Fibroblast of the aortic adventitia (primary cell): Measurements from ENCODE around the gene DPM2. TPM values are rescaled to one million over a fixed set of nuclear protein-coding genes. Genes with fewer than 3 reads are reported as not detected.

Experiments used
- DNase-seq: peaks from one replicate; pipeline ENCODE4 v3.0.0-alpha.2; 2010; ENCODE audit warnings: low read depth
- H3K4me3 ChIP-seq: 2 replicates; pipeline ENCODE4 v1.5.1; 2011; ENCODE audit warnings: low read depth, mild to moderate bottlenecking, control low read depth, low read length, moderate library complexity
- CTCF ChIP-seq: IDR thresholded peaks from 2 replicates; pipeline ENCODE4 v1.5.1; 2011; ENCODE audit warnings: mild to moderate bottlenecking, low read length, control low read depth, inconsistent platforms; ENCODE audit not compliant: insufficient read depth
- total RNA-seq: library from RNA; depleted of rRNA; stranded (reverse); fragments of >200 nt; gene quantifications from 2 replicates; pipeline ENCODE4 v1.2.3, GENCODE V29; 2012; ENCODE audit warnings: low replicate concordance

The DPM2 gene
- total RNA-seq, 1 donor, result 19.9 TPM

GRCh38 chr9:127962278-127962677, 24.6 kb upstream of the DPM2 start:
- no peak for TF ChIP-seq CTCF
- H3K4me3 ChIP-seq, result no peak overlapping the region
- no peak for DNase-seq

DNA sequence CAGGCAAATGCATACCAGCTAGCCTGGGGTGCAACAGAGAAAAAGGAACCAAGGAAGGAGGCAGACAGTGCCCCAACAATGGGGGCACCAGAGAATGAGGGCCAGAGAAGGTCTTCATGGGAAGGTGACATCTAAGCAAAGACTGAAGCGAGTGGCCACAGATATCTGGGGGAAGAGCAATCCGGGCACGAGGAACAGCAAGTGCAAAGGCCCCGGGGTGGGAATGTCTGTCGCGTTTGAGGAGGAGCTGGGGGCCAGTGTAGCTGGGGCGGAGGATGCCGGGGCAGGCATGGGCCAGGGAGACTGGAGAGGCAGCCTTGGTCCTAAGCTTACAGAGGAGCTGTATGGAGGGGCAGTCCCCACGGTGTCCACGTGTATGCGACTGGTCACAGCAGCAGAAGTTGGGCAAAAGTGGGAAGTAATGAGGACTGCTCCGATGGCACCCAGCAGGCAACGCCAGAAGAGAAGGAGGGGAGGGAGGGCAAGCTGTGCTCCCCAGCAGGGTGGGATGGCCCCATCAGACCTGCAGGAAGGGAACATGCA, 24.0 kb upstream of the DPM2 start:
- no peak for TF ChIP-seq CTCF
- no peak for DNase-seq

GRCh38 chr9:127961155-127961490, 23.5 kb upstream of the DPM2 start:
- H3K4me3 ChIP-seq, result no peak overlapping the region
- DNase-seq, result no peak
- TF ChIP-seq CTCF, result no peak

More for the DNA sequence above, 24.0 kb upstream of the DPM2 start:
- H3K4me3 ChIP-seq, result no peak overlapping the region

DNA sequence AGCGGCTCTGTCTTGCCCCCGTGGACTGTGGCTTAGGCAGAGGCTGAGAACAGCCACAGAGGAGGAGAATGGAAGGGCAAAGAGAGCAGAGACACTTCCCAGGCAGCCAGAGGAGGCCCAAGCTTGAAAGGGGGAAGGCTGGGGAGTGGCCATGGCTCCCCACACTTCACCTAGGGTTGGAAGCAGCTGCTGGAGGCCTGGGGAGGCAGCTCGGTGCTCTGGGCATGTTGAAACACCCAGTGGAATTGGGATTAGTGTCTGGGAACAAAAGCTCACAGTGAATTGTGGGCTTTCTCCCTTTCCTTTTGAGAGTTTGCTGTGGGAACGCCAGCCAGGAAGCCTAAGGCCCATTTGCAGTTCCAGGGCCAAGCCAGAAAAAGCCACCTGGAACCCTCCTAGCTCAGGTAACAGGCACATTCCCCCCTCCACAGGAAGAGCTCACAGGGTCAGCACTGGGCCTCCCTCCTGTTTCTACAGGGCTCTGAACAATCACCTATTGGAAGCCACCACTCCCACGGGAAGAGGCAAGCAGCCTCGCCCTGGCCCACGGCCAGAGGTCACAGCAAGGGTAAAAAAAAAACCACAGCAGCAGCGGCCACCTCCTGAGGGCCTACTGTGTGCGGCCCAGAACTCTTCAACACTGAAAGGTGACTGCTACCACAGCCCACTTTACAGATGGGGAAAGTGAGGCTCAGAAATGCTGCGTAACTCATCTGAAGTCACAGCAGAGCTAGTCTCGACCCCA, 22.9 kb upstream of the DPM2 start:
- no peak for DNase-seq
- no peak for TF ChIP-seq CTCF
- no peak overlapping the region for H3K4me3 ChIP-seq

DNA sequence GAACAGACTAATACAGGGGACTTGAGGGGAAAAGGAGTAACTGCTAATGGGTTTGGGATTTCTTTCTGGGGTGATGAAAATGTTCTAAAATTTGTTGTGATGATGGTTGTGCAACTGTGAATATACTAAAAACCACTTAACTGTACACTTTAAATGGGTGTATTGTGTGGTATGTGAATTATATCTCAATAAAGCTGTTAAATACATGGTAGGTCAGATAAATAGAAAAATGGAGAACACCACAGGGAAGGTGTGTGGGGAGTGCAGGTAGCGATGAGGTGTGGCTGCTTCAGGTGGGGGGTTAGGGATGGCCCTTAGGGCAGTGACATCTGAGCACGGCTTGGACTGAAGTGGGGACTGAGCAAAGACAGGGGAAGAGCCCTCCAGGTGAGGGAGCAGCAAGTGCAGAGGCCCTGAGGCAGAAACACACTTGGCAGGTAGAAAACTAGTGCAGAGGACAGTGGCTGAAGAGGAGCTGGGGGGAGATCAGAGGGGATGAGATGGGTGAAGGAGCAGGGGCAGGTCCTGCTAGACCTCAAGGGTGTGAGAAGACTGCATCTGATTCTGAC, 22.3 kb upstream of the DPM2 start:
- no peak for DNase-seq
- TF ChIP-seq CTCF, result no peak
- H3K4me3 ChIP-seq, result no peak overlapping the region

DNA sequence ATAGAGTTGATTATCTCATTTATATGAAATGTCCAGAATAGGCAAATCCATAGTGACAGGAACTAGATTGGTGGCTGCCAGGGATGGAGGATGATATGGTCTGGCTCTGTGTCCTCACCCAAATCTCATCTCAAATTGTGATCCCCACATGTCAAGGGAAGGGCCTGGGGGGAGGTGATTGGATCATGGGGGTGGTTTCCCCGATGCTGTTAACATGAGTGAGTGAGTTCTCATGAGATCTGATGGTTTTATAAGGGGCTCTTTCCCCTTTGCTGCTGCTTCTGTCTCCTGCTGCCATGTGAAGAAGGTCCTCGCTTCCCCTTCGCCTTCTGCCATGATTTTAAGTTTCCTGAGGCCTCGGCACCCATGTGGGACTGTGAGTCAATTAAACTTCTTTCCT, 21.7 kb upstream of the DPM2 start:
- TF ChIP-seq CTCF, result no peak
- no peak overlapping the region for H3K4me3 ChIP-seq
- no peak for DNase-seq
